ENCODE measurements around the gene CAMTA1. TPM values are rescaled to one million over a fixed set of nuclear protein-coding genes. Genes with fewer than 3 reads are reported as not detected.

The CAMTA1 gene
- total and polyA plus RNA-seq, 12 donors: 123 to 265 (median 142) TPM

GRCh38 chr1:7384679-7385078 lies 599.4 kb downstream of the CAMTA1 start:
- H3K4me3 ChIP-seq: no peak overlapping the region
- H3K27me3 ChIP-seq: no peaks in the 10 kb centered on the region
- H3K4me1 ChIP-seq: peaks cover 7 to 28% (median 20%) of the 10 kb centered on the region in 9 donors
- intact Hi-C loops (cut with DNase I): loop anchor here in 1 of 10 donors (5.0 kb wide), 1 partner anchor 852 kb away; no protein-coding TSS in a partner anchor
- H3K27ac ChIP-seq: no peak overlapping the region
- TF ChIP-seq, protein P1, sequence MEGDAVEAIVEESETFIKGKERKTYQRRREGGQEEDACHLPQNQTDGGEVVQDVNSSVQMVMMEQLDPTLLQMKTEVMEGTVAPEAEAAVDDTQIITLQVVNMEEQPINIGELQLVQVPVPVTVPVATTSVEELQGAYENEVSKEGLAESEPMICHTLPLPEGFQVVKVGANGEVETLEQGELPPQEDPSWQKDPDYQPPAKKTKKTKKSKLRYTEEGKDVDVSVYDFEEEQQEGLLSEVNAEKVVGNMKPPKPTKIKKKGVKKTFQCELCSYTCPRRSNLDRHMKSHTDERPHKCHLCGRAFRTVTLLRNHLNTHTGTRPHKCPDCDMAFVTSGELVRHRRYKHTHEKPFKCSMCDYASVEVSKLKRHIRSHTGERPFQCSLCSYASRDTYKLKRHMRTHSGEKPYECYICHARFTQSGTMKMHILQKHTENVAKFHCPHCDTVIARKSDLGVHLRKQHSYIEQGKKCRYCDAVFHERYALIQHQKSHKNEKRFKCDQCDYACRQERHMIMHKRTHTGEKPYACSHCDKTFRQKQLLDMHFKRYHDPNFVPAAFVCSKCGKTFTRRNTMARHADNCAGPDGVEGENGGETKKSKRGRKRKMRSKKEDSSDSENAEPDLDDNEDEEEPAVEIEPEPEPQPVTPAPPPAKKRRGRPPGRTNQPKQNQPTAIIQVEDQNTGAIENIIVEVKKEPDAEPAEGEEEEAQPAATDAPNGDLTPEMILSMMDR (IDR thresholded peaks at IDR 0.05): no peak
- no peaks in the 10 kb centered on the region for H3K36me3 ChIP-seq
- WGBS, 2 donors: 80 to 81% methylated on average over 7 of the region's 7 CpGs
- peaks cover 0 to 4% (median 0%) of the 10 kb centered on the region in 11 donors for H3K9me3 ChIP-seq
- ATAC-seq: no peak
- DNase-seq: no peak

DNA sequence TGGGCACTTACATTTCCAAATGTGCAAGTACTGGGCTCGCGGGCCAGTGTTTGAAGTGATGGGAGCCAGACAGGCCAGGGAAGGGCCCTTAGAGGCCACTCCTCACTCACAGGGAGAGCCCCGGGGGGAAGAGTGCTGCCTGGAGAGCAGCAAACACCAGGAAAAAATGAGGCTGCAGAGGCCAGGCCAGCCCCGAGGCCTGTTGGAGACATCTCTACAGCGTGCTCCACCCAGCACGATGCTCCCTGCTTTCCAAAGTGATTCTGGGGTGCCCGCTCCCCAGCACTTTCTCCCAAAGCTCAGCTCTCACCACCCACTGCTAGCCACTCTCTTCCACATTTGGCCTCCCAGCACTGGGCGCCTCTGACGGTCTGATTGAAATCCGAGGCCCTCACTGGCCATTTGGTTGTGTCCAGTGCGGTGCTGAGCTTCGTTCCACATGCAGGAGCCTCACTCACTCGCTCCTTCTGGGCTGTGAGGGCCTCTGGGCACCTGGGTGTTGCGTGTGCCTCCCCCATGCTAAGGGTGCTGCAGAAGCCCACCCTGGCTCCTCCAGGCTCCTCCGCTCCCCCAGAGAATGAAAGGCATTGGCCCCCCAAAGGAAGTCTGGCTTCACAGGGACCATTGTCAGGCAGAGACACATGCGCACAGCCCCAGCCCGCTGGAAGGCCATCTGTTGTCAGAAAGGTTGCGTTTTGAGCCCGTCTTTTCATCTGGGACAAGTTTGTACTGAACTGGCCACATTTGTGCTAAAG lies 600.4 kb downstream of the CAMTA1 start:
- peaks cover 7 to 35% (median 27%) of the 10 kb centered on the region in 9 donors for H3K4me1 ChIP-seq
- no peaks in the 10 kb centered on the region for H3K27me3 ChIP-seq
- peaks cover 0 to 4% (median 0%) of the 10 kb centered on the region in 11 donors for H3K9me3 ChIP-seq
- no peak overlapping the region for H3K27ac ChIP-seq
- H3K36me3 ChIP-seq: no peaks in the 10 kb centered on the region
- ATAC-seq: no peak
- intact Hi-C loops (cut with DNase I): no loop called here
- peak in 1 of 2 donors; percentile 1 for DNase-seq
- TF ChIP-seq, protein P1 (IDR thresholded peaks at IDR 0.05): no peak
- WGBS, 2 donors: 88 to 92% methylated on average over 19 of the region's 19 CpGs
- H3K4me3 ChIP-seq: no peak overlapping the region

- DNase-seq: peak in 1 of 2 donors; percentile 1
- intact Hi-C loops (cut with DNase I): no loop called here
- ATAC-seq: no peak
- Histone ChIP-seq H3K27me3 (no peaks in the 10 kb centered on the region), H3K36me3 (no peaks in the 10 kb centered on the region), H3K4me1 (peaks cover 7 to 37% (median 27%) of the 10 kb centered on the region in 9 donors), H3K4me3 (no peak overlapping the region), H3K9me3 (peaks cover 0 to 4% (median 0%) of the 10 kb centered on the region in 11 donors), H3K27ac (no peak overlapping the region)
- TF ChIP-seq, protein P1 (IDR thresholded peaks at IDR 0.05): no peak
- 92 to 94% methylated on average over 20 of the region's 20 CpGs for whole genome bisulfite sequencing, 2 donors
These were observed 601.2 kb downstream of the CAMTA1 start for GRCh38 chr1:7386226-7387052.
